22Rv1 (cell line): ENCODE results near the gene AFM.

Source experiments
- CTCF ChIP-seq: fragments of 450-650 bp; IDR thresholded peaks from 2 replicates; pipeline ENCODE4 v1.5.1; 2017; ENCODE audit warnings: mild to moderate bottlenecking
- ZFX ChIP-seq: fragments of 450-650 bp; IDR thresholded peaks from 2 replicates; pipeline ENCODE4 v1.6.1; 2017; ENCODE audit warnings: antibody characterized with exemption, borderline replicate concordance

GRCh38 chr4:73439991-73440390 is 41.6 kb upstream of the AFM start:
- TF ChIP-seq CTCF (no peak), ZFX (no peak)
